ENCODE results near the gene RAD54L2. TPM values are rescaled to one million over a fixed set of nuclear protein-coding genes. Genes with fewer than 3 reads are reported as not detected.

The RAD54L2 gene
- total RNA-seq, 2 donors from 2014 or later, result 15.8 to 25.7 TPM

DNA sequence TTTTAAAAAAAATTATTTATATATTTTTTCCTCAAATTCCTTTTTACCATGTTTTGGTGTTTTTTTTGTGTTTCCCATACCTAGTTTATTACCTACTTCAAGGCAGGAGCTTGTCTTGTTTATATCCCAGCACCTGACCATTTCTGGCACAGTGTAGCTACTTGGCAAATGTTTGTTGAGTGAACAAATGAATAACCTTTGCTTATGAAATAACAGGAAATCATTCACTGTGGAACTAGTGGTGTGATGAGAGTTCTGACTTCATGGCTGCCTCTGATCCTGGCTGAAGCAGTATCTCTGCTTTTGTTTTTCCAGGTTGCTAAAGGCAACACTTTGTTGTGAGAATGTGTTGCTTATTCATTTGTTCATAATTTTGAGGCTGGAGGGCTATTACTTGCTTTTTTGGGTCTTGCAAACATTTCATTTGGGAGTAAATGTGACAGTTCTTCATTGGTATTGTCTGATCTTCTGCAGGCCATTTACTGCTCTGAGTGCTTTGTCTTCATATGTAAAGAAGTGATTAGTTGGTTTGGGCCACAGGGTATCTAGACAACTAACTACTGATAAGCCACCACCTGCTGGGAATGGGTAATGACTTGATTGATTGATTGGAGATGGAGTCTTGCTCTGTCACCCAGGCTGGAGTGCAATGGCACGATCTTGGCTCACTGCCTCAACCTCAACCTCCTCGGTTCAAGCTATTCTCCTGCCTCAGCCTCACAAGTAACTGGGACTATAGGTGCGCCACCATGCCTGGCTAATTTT, 5.7 kb downstream of the RAD54L2 start:
- Histone ChIP-seq H3K27me3 (no peaks in the 10 kb centered on the region), H3K4me3 (no peak overlapping the region), H3K4me1 (peaks cover 15% of the 10 kb centered on the region), H3K9me3 (no peaks in the 10 kb centered on the region), H3K36me3 (replicated peaks in 1 of 2; ENCODE audit: insufficient read depth in 1 of 2, low read depth in 2 of 2) (no peaks in the 10 kb centered on the region), H3K27ac (no peak overlapping the region)
- DNase-seq, result no peak
- TF ChIP-seq, protein P1, sequence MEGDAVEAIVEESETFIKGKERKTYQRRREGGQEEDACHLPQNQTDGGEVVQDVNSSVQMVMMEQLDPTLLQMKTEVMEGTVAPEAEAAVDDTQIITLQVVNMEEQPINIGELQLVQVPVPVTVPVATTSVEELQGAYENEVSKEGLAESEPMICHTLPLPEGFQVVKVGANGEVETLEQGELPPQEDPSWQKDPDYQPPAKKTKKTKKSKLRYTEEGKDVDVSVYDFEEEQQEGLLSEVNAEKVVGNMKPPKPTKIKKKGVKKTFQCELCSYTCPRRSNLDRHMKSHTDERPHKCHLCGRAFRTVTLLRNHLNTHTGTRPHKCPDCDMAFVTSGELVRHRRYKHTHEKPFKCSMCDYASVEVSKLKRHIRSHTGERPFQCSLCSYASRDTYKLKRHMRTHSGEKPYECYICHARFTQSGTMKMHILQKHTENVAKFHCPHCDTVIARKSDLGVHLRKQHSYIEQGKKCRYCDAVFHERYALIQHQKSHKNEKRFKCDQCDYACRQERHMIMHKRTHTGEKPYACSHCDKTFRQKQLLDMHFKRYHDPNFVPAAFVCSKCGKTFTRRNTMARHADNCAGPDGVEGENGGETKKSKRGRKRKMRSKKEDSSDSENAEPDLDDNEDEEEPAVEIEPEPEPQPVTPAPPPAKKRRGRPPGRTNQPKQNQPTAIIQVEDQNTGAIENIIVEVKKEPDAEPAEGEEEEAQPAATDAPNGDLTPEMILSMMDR (IDR thresholded peaks at IDR 0.05), result no peak
- peak; percentile 15 for ATAC-seq
- intact Hi-C loops (cut with DNase I), result no loop called here
- WGBS, 2 donors, result 81 to 85% methylated on average over 3 of the region's 3 CpGs

DNA sequence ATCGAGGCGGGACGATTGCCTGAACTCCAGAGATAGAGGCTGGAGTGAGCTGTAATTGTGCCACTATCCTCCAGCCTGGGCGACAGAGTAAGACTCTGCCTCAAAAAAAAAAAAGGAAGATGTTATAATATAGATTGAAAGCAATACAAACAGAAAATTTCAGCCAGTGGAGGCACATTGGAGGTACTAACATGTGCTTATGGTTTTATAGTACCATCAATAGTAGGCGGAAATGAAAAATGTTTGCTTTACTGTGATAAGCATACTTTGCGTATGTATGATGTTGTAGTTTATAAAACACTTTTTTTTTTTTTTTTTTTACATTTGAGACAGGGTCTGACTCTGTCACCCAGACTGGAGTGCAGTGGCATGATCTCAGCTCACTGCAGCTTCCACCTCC, 8.8 kb downstream of the RAD54L2 start:
- H3K27ac ChIP-seq, result no peak overlapping the region
- no peaks in the 10 kb centered on the region for H3K9me3 ChIP-seq
- ATAC-seq (no peak), DNase-seq (no peak)
- H3K4me1 ChIP-seq, result peaks cover 5% of the 10 kb centered on the region
- 90 to 92% methylated on average over 6 of the region's 6 CpGs for WGBS, 2 donors
- no peak for TF ChIP-seq POLR2A (IDR thresholded peaks at IDR 0.05)
- TF ChIP-seq, protein P1 (IDR thresholded peaks at IDR 0.05), result no peak
- no peak overlapping the region for H3K4me3 ChIP-seq
- H3K36me3 ChIP-seq (replicated peaks in 1 of 2; ENCODE audit: insufficient read depth in 1 of 2, low read depth in 2 of 2), result no peaks in the 10 kb centered on the region
- intact Hi-C loops (cut with DNase I), result no loop called here
- no peaks in the 10 kb centered on the region for H3K27me3 ChIP-seq

DNA sequence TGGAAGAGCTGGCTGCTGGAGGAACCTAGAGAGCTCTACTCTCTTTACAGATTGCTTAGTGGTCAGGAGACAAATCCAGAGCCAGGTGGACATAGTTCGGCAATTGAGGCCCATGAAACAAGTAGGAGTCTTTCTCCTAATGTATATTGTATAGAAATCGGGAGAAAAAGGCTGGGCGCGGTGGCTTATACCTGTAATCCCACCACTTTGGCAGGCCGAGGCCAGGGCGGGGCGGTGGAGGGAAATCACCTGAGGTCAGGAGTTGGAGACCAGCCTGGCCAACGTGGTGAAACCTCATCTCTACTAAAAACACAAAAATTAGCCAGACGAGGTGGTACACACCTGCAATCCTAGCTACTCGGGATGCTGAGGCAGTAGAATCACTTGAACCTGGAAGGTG, 10.8 kb downstream of the RAD54L2 start:
- Histone ChIP-seq H3K4me3 (no peak overlapping the region), H3K36me3 (replicated peaks in 1 of 2; ENCODE audit: insufficient read depth in 1 of 2, low read depth in 2 of 2) (peaks cover 0 to 2% of the 10 kb centered on the region in 2 donors), H3K4me1 (no peaks in the 10 kb centered on the region), H3K27me3 (no peaks in the 10 kb centered on the region), H3K27ac (no peak overlapping the region), H3K9me3 (no peaks in the 10 kb centered on the region)
- intact Hi-C loops (cut with DNase I), result no loop called here
- WGBS, 2 donors, result 90% methylated on average over 10 of the region's 10 CpGs
- DNase-seq, result no peak
- ATAC-seq, result no peak
- TF ChIP-seq, protein P1 (IDR thresholded peaks at IDR 0.05), result no peak
- TF ChIP-seq POLR2A (IDR thresholded peaks at IDR 0.05), result no peak

DNA sequence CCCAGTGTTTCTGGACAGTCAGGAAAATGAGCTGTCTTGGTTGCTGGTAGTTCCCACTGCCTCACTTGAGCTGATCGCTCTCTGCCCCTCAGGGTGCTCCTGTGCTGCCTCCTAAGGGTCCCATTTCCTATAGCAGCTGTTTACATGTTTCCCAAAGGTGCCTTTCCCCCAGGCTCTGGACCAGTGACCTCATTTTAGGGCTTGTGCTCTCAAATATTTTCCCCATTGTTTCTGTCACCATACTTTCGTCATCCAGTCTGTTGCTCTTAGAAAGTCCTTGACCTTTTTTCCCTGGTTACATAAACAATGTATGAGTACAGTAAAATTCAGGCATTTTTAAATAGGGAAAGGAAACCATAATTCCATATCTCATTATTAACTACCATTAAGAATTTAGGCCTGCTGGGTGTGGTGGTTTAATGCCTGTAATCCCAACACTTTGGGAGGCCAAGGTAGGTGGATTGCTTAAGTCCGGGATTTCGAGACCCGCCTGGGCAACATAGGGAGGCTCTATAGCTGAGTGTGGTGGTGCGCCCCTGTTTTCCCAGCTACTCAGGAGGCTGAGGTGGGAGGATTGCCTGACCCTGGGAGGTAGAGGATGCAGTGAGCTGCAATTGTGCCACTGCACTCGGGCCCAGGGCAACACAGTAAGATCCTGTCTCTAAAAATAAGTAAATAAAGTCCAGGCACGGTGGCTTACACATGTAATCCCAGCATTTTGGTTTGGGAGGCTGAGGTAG, 11.7 kb downstream of the RAD54L2 start:
- Histone ChIP-seq H3K27me3 (no peaks in the 10 kb centered on the region), H3K27ac (no peak overlapping the region), H3K4me3 (no peak overlapping the region), H3K4me1 (no peaks in the 10 kb centered on the region), H3K36me3 (replicated peaks in 1 of 2; ENCODE audit: insufficient read depth in 1 of 2, low read depth in 2 of 2) (peaks cover 0 to 2% of the 10 kb centered on the region in 2 donors), H3K9me3 (no peaks in the 10 kb centered on the region)
- no peak for ATAC-seq
- TF ChIP-seq POLR2A (IDR thresholded peaks at IDR 0.05), result no peak
- TF ChIP-seq, protein P1 (IDR thresholded peaks at IDR 0.05), result no peak
- intact Hi-C loops (cut with DNase I), result no loop called here
- WGBS, 2 donors, result 90 to 92% methylated on average over 7 to 8 of the region's 8 CpGs
- DNase-seq, result no peak
